Measurements from ENCODE around the gene RASGRF2. TPM values are rescaled to one million over a fixed set of nuclear protein-coding genes. Genes with fewer than 3 reads are reported as not detected.

RASGRF2 gene
- total and polyA plus RNA-seq, 2 of the 13 experiments (the other 11 are each of a cell fraction or from before 2014, with no cell fraction given), result 23.6 to 29.0 TPM

GRCh38 chr5:81216152-81216551 is 256.0 kb downstream of the RASGRF2 start (continued):
- TF ChIP-seq RERE (CRISPR knock-in tag; IDR thresholded peaks at IDR 0.05; ENCODE audit: low read depth), result no peak

GRCh38 chr5:81219389-81219788 is 259.2 kb downstream of the RASGRF2 start:
- H3K4me3 ChIP-seq (replicated peaks in 1 of 3; ENCODE audit: insufficient read depth in 1 of 3, low read depth in 2 of 3, low read length in 3 of 3), result no peak overlapping the region
- TF ChIP-seq ATF1 (CRISPR knock-in tag; IDR thresholded peaks at IDR 0.05) (no peak), HOXA3 (CRISPR knock-in tag; IDR thresholded peaks at IDR 0.05) (no peak), KIAA2018 (CRISPR knock-in tag; IDR thresholded peaks at IDR 0.05; ENCODE audit: borderline replicate concordance) (no peak), HES4 (CRISPR knock-in tag; IDR thresholded peaks at IDR 0.05; ENCODE audit: borderline replicate concordance) (no peak), ZNF383 (CRISPR knock-in tag; IDR thresholded peaks at IDR 0.05; ENCODE audit: borderline replicate concordance) (no peak), TEF (CRISPR knock-in tag; IDR thresholded peaks at IDR 0.05) (no peak), ZNF747 (CRISPR knock-in tag; IDR thresholded peaks at IDR 0.05; ENCODE audit: borderline replicate concordance) (no peak)
- no peak for ATAC-seq
- 95% methylated on average over 3 of the region's 3 CpGs for WGBS (ENCODE audit: low lambda C conversion rate)
- H3K79me2 ChIP-seq (ENCODE audit: insufficient read depth, low read length), result no peaks in the 10 kb centered on the region
- no peaks in the 10 kb centered on the region for H3K4me1 ChIP-seq (ENCODE audit: insufficient read depth, low read length)
- ChIA-PET POLR2A (no interaction called here), CTCF (ENCODE audit: low intra/inter-chr PET ratio, low total read pairs) (no interaction called here)
- intact Hi-C loops (cut with micrococcal nuclease; ENCODE audit: unreplicated experiment), result no loop called here
- no peak for DNase-seq (ENCODE audit: low spot score)
- no peaks in the 10 kb centered on the region for H3K9me3 ChIP-seq (ENCODE audit: low read length)
- no peak overlapping the region for H2AFZ ChIP-seq (ENCODE audit: low read length)
- H4K20me1 ChIP-seq (ENCODE audit: insufficient read depth, low read length), result no peaks in the 10 kb centered on the region
- in situ Hi-C loops (cut with HindIII; ENCODE audit: extremely low pct_ligation_motif_present, low pct_unique_long_range_greater_than_20kb), result no loop called here
- no TSS peak for BruUV-seq (replicated peaks)
- no peak overlapping the region for H3K27ac ChIP-seq (ENCODE audit: extremely low read length, insufficient read depth, low read length)
- H3K4me2 ChIP-seq (ENCODE audit: low read depth, low read length), result no peak overlapping the region
- no peaks in the 10 kb centered on the region for H3K27me3 ChIP-seq (ENCODE audit: control insufficient read depth in 1 of 2, insufficient read depth in 2 of 2, low read length in 2 of 2)
- no peak overlapping the region for H3K9ac ChIP-seq (ENCODE audit: insufficient read depth, low read depth, low read length)
- H3K36me3 ChIP-seq (replicated peaks in 1 of 2; ENCODE audit: control insufficient read depth in 1 of 2, insufficient read depth in 2 of 2, low read length in 2 of 2), result peaks cover 0 to 15% of the 10 kb centered on the region in 2 experiments; a peak in 3 of 5 replicates
- no peak for FAIRE-seq

All from HepG2 (cell line).